NCI-H446 treated with DMSO at 0.1 percent for 48 hours (cell line): ENCODE results near the gene TP63.
"Not testable (repeated sequence)": the region's sequence is repeated elsewhere in the genome, so short reads cannot be mapped to it uniquely, and the experiment has no call there.

Source experiments
- DNase-seq: peaks from one replicate; lab custom pipeline; 2025; lab: John Stamatoyannopoulos, UW

The TP63 gene

DNA sequence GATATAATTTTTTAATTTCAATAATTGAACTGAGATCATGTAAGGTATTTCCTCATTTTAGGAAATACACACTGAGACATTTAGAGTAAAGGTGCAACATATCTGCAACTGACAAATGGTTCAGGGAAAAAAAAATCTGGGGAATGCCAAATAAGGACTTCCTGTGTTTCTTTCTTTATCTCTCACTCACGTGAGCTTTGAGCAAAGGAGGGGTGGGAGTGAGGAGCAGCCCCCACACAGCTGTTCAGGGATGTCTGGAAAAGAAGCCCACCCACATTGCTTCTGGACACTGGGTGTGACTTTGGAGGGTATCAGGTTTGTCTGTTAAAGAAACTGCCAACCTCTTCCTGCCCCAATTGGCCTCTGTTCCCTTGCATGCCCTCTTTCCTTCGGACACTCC lies 5.6 kb upstream of the TP63 start:
- DNase-seq = no peak

DNA sequence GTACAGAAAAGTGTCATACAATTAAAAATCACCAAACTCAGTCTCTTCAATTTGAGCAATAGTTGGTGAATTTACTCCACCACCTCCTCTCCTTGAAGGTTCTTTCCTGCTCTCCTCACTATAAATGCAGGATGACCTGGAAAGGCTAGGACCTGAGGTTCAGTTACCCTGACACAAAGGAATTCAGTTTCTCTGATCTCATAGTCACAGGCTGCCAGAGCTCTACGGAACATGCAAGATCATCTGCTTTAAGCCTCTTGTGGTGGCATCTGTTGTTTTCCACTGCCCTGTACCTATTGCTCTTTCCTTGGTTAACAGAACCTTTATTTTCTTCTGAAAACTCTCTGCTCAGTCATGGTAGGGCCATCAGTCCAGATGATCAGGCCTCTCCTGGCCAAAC lies 4.9 kb upstream of the TP63 start:
- DNase-seq = no peak

DNA sequence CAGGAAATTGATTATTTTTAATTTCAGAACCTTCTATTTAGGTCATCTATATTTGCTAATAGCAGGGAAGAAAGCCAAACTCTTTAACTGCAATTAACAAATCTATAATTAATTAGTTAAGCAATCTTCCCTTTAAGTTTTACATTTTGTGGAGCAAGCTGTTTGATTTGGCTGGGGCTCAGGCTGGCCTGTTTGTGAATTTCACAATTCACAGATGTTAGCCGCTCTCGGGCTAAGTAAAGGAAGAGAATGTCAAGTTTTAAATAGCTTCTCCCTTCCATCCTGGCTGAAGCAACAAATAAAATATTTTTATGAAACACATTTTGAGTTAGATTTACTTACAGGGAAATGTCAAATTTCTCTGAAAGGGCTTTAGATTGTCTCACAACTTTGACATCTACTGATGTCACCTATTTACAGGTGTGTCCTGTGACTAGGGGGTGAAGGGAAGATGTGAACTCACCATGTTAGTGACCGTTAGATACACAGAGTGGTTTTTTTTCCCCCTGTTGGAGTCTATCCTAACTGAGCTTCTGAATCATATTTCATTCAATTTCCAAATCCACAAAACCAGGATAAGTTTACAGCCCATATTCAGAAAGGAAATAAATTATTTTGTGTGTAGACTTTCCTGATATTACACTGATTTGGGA lies 1.3 kb upstream of the TP63 start:
- no peak for DNase-seq

DNA sequence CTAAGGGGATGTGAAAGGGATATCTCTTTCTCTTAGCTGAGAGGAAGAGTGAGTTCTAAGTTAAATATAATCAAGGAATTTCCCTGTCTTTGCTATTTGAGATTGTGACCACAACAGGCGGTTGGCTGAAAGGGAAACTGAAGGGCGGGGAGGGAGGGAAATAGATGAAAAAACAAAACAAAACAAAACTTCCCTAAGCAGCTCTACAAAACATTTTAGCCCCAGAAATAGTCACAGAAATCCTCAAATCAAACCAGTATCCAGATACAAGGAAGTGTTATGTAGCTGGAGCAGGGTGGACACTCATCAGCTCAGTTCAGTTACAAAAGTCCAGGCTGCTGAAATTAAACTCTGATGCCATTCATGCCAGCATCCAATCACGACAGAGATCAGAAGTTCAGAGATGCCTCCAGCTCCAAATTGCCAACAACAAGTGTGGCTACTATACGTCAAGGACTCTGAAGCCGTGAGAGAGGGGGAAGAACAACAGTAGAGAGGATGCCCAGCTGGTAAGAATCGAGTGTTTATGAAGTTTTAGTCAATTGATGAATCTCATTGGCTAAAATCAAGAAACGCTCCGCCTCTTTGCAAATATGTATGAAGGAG lies 319 bp upstream of the TP63 start:
- DNase-seq = no peak

DNA sequence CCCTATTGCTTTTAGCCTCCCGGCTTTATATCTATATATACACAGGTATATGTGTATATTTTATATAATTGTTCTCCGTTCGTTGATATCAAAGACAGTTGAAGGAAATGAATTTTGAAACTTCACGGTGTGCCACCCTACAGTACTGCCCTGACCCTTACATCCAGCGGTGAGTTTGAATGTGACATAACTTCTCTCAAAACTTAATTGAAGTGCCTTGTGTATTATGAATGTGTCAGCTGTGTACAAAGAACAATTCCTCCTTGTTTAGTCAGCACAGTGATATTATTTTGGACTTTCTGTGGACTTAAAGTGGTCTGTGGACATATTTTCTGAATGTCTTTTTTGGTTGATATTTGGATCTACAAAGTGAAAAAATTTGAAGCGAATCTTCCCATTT lies 220 bp downstream of the TP63 start:
- DNase-seq = no peak

DNA sequence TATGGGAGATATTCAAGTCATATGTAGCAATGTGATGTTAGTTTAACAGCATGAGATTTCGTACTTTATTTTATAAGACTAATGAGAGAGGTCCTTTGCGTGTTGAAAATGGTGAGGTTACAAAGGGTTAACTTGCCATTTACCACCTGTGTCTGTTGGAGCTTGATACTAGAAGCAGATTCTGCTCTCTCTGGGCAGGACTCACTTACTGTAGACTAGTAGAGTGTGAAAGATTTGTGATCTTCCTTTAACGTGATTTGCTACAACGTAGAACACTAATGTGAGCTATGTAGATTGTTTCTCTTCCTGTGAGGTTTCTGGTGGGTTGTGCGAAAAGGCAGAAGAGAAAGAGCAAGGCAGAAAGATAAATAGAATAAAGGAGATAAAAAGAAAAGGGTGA lies 1.1 kb downstream of the TP63 start:
- DNase-seq = no peak

DNA sequence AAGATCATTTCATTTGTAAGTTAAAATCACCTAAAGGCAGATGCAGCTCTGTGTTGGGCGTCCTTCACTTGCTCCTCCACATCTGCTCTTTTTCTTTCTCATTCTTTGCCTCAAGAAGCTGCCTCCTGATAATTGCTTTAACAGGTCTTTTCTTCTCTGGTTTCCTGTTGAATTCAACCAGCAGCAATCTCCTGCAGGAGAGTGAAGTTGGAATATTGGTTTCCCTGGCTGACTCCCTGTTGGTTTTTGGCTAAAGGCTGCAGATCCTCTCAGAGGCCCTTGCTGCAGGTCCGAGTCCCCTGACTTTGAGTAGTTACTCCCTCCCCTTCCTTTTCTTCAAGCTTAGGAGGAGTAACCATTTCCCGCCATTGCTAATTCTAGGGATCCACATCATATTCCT lies 4.2 kb downstream of the TP63 start:
- DNase-seq = no peak

DNA sequence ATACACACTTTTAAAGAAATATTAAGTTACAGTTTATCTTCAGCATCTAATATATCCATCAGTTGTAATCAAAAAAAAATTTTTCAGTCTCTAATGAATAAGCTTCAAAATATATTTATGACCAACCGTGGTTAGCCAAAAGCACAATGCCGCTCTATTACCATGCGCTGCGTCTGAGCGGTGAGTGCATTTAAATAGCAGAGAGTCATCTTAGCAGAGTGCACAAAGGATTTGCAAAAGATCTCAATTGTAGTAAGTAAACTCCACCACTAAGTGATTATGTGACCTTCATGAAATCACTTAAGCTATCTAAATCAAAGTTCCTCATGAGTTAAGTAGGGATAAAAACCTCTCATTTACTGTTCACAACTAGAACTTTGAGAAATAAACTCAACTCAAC lies 4.9 kb downstream of the TP63 start:
- no peak for DNase-seq

DNA sequence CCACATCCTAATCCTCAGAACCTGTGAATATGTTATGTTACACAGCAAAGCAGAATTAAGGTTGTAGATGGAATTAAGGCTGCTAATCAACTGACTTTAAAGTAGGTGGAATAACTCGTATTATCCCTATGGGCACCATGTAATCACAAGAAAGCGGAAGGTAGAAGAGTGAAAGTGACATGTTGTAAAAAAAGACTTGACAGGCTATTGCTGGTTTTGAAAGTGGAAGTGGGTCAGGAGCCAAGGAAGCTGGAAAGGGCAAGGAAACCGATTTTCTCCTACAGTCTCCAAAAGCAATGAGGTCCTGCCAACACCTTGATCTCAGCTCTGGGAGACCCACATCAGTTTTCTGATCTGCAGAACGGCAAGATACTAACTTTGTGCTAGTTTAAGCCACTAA lies 6.6 kb downstream of the TP63 start:
- no peak for DNase-seq

DNA sequence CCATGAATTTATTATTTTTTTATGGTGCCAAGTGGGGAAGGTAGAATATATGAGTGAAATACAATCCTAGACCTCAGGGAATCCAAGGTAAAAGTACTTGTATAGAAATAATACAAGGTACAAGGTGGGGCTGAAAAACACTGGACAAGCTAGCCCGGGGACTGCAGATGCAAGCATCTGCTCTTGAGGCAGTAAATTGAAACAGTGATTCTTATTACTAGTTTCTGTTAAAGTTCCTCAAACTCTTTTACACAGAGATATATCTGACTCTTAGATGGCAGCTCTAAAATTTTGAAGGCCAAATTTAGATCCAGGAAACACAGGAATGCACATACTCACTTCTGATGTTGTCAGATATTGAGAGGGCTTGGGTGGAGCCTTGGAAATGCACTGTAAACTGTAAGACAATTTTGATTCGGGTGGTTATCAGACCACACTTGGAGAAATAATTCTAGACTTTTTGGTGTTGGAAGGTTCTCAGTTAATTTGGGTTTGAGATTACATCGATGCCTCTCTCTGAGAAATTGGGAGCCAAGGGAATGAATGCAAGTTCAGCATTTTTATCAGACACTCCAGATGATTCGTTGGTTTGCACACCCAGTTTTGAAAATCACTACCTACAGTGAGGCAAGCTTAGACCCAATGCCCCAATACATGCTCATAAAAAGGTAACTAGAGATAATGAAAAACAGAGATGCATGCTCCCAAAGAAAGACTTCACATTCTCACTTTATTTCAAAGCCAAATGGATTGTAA lies 7.3 kb downstream of the TP63 start:
- DNase-seq = no peak

DNA sequence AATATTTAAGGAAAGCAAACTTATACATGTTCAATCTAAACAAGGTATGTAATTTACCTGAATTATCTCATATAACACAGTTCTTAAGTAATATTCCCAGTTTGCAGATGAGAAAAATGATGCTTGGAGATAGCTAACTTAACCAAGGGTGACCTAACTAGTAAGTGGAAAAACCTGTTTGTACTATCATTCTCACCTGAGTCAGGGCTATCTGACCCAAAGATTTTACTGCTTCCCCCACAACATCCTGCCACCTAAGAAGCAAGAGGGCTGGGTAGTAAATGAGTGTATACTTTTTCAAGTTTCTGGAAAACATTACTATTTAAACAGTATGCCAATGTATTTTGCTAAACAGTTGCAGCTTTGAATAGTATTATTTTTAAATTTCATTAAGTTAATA lies 10.6 kb downstream of the TP63 start:
- no peak for DNase-seq

DNA sequence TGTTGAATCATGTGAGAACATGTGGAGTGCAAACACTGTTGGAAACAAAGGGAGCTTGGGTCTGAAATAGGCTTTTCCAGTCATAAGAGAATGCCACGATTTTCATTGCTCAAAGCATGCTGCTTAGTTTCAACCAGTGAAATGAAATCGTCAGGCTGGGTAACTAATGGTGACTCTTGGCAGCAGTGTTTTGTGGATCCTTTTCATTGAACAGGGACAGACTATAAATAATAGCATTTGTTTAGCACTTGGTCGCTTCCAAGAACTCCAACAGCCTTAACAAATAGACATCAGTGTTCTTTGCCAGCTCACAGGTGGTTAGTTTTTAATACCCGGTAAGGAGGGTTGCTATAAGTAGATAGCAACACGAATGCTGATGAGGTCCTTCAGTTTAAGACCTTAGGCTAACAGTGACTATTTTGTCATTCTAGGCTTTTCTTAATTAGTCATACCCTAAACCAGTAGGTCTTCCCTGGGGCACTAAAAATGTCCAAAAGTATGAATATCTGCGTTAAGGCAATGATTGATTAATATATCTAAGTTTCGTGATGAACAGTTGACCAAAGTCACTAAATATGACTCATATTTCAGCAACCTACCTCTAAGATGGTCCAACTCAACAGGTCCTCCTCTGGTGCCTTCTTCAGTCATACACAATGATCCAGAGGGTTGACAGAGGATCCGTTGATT lies 15.8 kb downstream of the TP63 start:
- no peak for DNase-seq

DNA sequence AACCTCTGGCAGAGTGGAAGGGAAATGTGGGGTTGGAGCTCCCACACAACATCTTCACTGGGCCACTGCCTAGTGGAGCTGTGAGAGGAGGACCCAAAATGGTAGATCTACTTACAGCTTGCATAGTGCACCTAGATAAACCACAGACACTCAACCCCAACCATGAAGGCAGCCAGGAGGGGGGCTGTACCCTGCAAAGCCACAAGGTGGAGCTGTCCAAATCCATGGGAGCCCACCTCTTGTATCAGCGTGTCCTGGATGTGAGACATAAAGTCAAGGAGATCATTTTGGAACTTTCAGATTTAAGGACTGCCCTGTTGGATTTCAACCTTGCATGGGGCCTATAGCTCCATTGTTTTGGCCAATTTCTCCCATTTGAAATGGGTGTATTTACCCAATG lies 20.9 kb downstream of the TP63 start:
- no peak for DNase-seq

DNA sequence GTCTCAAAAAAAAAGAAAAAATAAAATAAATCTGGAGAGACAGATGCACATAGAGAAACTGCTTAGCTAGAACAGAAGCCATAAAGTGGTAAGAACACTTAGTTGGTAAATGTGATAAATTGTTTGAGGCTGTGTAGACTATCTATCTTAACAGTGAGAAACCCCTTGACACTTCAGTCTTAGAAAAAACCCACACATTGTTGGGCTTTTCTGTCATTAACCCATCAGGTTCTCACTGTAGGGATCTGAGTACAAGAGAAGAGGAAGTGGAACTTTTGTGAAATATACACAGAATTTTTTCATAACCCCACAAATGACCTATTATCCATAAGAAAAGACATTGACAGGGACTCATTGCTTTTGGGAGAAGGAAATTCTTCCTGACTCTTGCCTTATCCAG lies 24.4 kb downstream of the TP63 start:
- DNase-seq = no peak

DNA sequence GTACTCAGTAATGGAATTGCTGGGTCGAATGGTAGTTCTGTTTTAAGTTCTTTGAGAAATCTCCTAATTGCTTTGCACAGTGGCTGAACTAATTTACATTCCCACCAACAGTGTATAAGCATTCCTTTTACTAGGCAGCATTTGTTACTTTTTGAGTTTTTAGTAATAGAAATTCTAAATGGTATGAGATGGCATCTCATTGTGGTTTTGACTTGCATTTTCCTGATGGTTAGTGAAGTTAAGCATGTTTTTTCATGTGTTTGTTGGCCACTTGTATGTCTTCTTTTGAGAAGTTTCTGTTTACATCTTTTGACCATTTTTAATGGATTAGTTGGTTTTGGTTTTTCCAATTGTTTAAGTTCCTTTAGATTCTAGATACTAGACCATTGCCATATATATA lies 28.4 kb downstream of the TP63 start:
- DNase-seq = no peak

DNA sequence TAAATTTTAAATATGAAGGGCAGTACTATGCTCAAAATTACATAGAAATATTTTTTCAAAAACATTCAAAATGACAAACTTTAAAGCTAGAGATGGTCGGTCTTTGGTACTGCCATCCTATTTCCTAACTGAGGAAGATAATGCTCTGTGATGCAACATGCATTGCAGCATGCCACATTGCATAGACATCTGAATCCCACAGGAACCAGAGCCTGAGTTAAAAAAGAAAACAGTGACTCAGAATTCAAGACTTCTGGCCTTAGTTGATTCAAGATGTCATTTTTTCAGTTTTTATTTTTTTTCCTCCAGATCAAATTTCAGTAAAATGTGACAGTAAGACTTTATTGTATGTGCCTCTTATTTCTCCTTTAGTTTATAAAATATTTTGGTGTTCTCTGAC lies 33.1 kb downstream of the TP63 start:
- no peak for DNase-seq

DNA sequence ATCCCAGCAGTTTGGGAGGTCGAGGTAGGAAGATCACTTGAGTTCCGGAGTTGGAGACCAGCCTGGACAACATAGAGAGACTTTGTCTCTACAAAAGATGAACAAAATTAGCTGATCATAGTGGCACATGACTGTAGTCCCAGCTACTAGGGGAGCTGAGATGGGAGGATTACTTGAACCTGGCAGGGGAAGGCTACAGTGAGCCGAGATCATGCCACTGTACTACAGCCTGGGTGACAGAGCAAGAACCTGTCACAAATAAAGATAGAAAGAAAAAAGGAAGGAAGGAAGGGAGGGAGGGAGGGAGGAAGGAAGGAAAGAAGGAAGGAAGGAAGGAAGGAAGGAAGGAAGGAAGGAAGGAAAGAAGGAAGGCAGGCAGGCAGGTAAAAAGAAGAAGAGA lies 41.2 kb downstream of the TP63 start:
- DNase-seq = not testable (repeated sequence)

DNA sequence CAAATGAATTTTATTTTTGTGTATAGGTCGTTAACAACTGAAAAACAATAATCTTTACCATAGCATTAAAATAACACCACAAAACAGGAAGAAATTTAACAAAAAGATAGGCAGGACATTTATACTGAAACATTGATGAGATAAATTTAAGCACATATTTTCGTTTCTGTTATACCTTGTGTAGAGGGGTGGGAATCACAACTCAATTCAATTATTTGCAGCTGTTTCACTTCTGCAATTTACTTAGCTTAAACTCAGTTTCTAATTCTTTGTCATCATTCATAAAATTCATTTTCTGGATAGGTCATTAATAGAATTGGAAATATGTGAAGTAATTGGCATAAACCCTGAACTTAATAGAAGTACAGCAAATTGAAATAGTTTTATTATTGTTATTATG lies 42.3 kb downstream of the TP63 start:
- DNase-seq = no peak

DNA sequence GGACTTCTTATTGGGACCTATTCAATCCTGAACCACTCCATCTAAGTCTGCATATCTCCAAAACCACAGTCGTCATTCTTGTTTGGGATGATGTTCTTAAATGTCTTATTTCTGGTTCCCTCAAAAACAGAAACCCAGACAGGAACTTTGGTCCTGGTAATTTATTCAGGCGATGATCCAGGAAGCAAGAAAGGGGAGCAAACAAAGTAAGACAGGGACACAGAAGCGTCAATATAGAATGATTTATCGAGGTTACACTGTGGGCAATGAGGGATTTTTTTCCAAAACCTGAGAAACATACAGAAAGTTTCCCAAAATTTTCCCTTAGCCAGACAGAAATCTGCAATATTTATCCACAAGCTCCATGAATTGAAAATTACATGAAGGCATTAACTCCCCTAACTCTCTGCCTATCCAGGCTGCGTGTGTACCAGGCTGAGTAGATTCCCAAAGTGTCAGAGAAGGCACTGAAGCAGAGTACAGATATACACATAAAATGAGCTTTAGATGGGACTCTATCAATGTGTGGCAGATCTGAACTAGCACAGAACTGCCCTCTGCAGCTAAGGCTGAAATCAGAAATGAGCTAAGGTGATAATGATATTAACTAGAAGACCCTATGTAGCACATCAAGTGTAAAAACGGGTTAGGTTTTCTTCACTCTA lies 43.2 kb downstream of the TP63 start:
- DNase-seq = no peak

DNA sequence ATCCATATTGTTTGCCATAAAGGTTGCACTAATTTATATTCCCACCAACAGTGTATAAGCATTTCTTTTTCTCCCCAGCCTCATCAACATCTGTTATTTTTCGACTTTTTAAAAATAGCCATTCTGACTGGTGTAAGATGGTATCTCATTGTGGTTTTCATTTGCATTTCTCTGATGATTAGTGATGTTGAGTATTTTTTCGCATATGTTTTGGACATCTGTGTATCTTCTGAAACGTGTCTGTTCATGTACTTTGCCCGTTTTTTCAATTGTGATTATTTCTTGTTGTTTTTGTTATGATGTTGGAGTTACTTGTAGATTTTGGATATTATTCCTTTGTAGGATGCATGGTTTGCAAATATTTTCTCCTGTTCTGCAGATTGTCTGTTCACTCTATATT lies 46.5 kb downstream of the TP63 start:
- no peak for DNase-seq

DNA sequence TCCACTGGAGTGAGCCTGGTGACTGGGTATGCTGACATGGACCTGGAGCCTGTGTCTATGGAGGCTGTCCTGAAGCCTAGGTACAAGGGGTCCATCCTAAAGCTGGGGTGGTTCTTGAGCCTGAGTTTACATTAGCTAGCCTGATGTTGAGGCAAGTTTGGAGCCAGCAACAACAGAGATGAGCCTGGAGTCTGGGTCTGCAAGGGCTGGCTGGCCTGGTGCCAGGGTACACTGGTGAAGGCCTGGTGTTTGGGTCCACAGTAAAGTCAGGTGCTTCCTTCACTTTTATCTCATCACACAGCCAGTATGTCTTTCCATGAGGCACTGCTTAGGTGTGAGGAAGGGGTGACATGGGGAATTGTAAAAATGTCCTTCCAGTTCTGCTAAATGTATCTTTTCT lies 49.5 kb downstream of the TP63 start:
- no peak for DNase-seq

DNA sequence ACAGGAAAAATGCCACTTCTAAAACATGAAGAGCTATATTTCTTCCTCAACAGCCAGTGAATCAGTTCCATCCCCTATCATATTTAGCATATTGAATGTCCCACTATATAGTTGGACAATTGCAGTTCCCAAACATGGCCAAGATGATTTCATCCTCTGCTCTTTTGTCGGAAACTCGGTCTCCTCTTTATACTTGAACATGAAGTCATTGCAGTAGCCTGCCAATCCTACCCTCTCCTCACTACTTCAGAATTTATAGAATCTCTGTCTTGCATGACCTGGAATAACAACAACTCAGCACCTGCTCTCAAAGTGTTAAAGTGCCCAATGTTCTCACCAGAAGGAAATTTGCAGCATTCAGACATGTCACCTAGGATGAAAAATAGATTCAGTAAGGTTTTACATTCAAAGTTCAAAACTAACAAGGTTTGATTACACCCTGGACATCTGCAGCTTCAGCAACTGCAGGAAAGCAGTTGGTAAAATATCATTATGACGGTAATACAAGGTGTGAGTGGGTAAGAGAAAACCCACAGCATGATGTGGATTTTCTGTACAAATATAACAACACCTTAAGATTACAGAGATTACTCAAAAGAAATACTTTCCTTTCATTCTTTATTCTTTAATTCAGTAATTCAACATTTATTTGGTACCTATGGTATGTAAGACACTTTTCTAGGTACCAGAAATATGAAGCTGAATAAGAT lies 52.5 kb downstream of the TP63 start:
- no peak for DNase-seq
